Measurements from ENCODE around the gene CAMTA1. TPM values are rescaled to one million over a fixed set of nuclear protein-coding genes. Genes with fewer than 3 reads are reported as not detected.

CAMTA1 gene
- total and polyA plus RNA-seq, 9 of the 15 experiments (the other 6 are each of a cell fraction or from before 2014, with no cell fraction given) = 43.9 to 161 (median 65.9) TPM

DNA sequence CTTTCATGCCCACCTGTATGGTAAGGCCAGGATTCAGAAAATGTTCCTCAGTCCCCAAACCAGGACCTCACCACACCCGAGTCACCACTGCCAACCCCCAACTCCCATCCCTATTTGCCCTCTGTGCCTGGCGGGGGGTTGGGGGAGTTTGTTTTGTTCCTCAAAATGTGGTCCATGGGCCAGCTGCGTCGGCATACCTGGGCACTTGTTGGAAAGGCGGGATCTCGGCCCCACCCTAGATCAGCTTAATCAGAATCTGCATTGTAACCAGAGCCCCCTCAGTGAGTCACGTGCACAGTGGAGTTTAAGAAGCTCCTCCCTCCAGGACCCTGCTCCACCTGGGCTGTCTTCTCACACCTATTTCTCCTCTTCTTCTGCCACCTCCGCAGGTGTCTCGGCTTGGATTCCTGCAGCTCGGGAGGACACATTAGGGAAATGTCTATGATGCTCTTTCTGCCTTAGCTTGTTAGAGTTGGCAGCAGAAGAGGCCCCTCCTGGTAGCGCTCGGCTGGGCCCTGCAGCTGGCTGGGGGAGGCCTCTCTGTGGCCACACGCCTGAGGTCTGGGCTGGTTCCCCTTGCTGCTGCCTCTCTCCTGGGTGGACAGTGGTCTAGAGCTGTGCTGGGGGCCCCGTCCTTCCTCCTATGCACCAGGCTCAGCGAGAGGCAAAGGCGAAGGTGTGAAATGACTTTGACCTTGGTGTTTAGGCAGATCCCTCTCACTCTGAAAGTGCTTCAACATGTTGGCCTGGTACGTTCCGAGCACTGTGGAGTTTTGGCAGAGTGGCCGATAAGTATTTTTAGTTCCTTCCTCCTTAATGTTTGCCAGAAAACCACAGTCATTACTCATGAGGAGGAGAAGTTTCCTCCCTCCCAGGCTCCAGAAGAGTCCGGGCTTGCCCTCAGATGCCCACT, 41.8 kb upstream of the CAMTA1 start:
- H4K20me1 ChIP-seq (replicated peaks; ENCODE audit: control insufficient read depth, insufficient read depth, low read length) = no peaks in the 10 kb centered on the region
- H3K27ac ChIP-seq (ENCODE audit: extremely low read depth, low read depth, low read length) = 0 out of 3 replicates have a peak overlapping the region, but pooled peaks have one; percentile 9
- no peaks in the 10 kb centered on the region for H3K9me3 ChIP-seq (replicated peaks; ENCODE audit: control insufficient read depth, insufficient read depth, low read depth, low read length)
- 0 out of 4 replicates have a peak overlapping the region, but pooled peaks of 1 of the 2 experiments have one; percentile 22 for H3K9ac ChIP-seq (ENCODE audit: insufficient read depth in 1 of 2, low read depth in 2 of 2, low read length in 2 of 2)
- POLR2A ChIA-PET = interaction anchor here (0.6 to 1.1 kb wide), 6 partner anchors 9 to 316 kb away, joined by 3 to 6 read pairs (median 3); no protein-coding TSS in a partner anchor
- H3K79me2 ChIP-seq (ENCODE audit: control insufficient read depth, insufficient read depth, low read length) = no peaks in the 10 kb centered on the region
- no TSS peak for BruUV-seq (replicated peaks)
- intact Hi-C loops (cut with micrococcal nuclease) = loop anchor here (5.0 kb wide), 1 partner anchor 219 kb away; no protein-coding TSS in a partner anchor
- DNase-seq (ENCODE audit: extremely low read depth in 1 of 4, low spot score in 3 of 4) = peak in 2 of 4 experiments; percentile 9 to 40
- in situ Hi-C loops (cut with MboI) = no loop called here
- peak; percentile 75 for ATAC-seq
- H3K4me3 ChIP-seq = no peak overlapping the region
- H3K9me1 ChIP-seq (ENCODE audit: control insufficient read depth, insufficient read depth, low read length) = no peaks in the 10 kb centered on the region
- WGBS (ENCODE audit: insufficient coverage, low coverage, missing lambda C conversion rate) = 13% methylated on average over 20 of the region's 20 CpGs
- H2AFZ ChIP-seq (ENCODE audit: low read depth, low read length) = peak overlapping the region; percentile 28
- H3K4me1 ChIP-seq (replicated peaks in 1 of 2; ENCODE audit: control insufficient read depth in 2 of 2, insufficient read depth in 2 of 2, low read length in 2 of 2) = peaks cover 9 to 15% of the 10 kb centered on the region in 2 experiments; a peak in 4 of 5 replicates
- peak overlapping the region; percentile 10 for H3K4me2 ChIP-seq (ENCODE audit: insufficient read depth, low read length)
- CTCF ChIA-PET (ENCODE audit: low intra/inter-chr PET ratio) = no interaction called here
- H3K36me3 ChIP-seq (ENCODE audit: control insufficient read depth, insufficient read depth, low read length) = no peaks in the 10 kb centered on the region
- peak; percentile 59 for FAIRE-seq
- H3K27me3 ChIP-seq (ENCODE audit: control insufficient read depth in 2 of 2, insufficient read depth in 2 of 2, low read length in 2 of 2) = peaks cover 9 to 37% of the 10 kb centered on the region in 2 experiments
- no peak for TF ChIP-seq MTA2 (IDR thresholded peaks at IDR 0.05; ENCODE audit: low read depth)
- TF ChIP-seq, protein P1, sequence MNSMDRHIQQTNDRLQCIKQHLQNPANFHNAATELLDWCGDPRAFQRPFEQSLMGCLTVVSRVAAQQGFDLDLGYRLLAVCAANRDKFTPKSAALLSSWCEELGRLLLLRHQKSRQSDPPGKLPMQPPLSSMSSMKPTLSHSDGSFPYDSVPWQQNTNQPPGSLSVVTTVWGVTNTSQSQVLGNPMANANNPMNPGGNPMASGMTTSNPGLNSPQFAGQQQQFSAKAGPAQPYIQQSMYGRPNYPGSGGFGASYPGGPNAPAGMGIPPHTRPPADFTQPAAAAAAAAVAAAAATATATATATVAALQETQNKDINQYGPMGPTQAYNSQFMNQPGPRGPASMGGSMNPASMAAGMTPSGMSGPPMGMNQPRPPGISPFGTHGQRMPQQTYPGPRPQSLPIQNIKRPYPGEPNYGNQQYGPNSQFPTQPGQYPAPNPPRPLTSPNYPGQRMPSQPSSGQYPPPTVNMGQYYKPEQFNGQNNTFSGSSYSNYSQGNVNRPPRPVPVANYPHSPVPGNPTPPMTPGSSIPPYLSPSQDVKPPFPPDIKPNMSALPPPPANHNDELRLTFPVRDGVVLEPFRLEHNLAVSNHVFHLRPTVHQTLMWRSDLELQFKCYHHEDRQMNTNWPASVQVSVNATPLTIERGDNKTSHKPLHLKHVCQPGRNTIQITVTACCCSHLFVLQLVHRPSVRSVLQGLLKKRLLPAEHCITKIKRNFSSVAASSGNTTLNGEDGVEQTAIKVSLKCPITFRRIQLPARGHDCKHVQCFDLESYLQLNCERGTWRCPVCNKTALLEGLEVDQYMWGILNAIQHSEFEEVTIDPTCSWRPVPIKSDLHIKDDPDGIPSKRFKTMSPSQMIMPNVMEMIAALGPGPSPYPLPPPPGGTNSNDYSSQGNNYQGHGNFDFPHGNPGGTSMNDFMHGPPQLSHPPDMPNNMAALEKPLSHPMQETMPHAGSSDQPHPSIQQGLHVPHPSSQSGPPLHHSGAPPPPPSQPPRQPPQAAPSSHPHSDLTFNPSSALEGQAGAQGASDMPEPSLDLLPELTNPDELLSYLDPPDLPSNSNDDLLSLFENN (IDR thresholded peaks at IDR 0.05; ENCODE audit: low read depth in 2 of 2, low read length in 2 of 2) = no peak
- no peak for TF ChIP-seq MAFF (IDR thresholded peaks at IDR 0.05; ENCODE audit: low read length)
- no peak for TF ChIP-seq GTF2E2 (tag; IDR thresholded peaks at IDR 0.05)
- no peak for TF ChIP-seq TEAD2 (tag; IDR thresholded peaks at IDR 0.05)
- TF ChIP-seq ZNF785 (CRISPR knock-in tag; IDR thresholded peaks at IDR 0.05) = no peak
- TF ChIP-seq, protein P2, sequence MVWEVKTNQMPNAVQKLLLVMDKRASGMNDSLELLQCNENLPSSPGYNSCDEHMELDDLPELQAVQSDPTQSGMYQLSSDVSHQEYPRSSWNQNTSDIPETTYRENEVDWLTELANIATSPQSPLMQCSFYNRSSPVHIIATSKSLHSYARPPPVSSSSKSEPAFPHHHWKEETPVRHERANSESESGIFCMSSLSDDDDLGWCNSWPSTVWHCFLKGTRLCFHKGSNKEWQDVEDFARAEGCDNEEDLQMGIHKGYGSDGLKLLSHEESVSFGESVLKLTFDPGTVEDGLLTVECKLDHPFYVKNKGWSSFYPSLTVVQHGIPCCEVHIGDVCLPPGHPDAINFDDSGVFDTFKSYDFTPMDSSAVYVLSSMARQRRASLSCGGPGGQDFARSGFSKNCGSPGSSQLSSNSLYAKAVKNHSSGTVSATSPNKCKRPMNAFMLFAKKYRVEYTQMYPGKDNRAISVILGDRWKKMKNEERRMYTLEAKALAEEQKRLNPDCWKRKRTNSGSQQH (CRISPR knock-in tag; IDR thresholded peaks at IDR 0.05) = no peak
- no peak for TF ChIP-seq NR4A1 (CRISPR knock-in tag; IDR thresholded peaks at IDR 0.05)
- no peak for TF ChIP-seq NR4A1 (tag; IDR thresholded peaks at IDR 0.05)
- TF ChIP-seq, protein P3, sequence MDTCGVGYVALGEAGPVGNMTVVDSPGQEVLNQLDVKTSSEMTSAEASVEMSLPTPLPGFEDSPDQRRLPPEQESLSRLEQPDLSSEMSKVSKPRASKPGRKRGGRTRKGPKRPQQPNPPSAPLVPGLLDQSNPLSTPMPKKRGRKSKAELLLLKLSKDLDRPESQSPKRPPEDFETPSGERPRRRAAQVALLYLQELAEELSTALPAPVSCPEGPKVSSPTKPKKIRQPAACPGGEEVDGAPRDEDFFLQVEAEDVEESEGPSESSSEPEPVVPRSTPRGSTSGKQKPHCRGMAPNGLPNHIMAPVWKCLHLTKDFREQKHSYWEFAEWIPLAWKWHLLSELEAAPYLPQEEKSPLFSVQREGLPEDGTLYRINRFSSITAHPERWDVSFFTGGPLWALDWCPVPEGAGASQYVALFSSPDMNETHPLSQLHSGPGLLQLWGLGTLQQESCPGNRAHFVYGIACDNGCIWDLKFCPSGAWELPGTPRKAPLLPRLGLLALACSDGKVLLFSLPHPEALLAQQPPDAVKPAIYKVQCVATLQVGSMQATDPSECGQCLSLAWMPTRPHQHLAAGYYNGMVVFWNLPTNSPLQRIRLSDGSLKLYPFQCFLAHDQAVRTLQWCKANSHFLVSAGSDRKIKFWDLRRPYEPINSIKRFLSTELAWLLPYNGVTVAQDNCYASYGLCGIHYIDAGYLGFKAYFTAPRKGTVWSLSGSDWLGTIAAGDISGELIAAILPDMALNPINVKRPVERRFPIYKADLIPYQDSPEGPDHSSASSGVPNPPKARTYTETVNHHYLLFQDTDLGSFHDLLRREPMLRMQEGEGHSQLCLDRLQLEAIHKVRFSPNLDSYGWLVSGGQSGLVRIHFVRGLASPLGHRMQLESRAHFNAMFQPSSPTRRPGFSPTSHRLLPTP (IDR thresholded peaks at IDR 0.05; ENCODE audit: borderline replicate concordance, extremely low read depth, insufficient read length) = no peak
- TF ChIP-seq, protein P4, sequence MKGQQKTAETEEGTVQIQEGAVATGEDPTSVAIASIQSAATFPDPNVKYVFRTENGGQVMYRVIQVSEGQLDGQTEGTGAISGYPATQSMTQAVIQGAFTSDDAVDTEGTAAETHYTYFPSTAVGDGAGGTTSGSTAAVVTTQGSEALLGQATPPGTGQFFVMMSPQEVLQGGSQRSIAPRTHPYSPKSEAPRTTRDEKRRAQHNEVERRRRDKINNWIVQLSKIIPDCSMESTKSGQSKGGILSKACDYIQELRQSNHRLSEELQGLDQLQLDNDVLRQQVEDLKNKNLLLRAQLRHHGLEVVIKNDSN (CRISPR knock-in tag; IDR thresholded peaks at IDR 0.05) = peak; percentile 79
